ENCODE measurements around the gene PCSK6.
"Not testable (repeated sequence)": the region's sequence is repeated elsewhere in the genome, so short reads cannot be mapped to it uniquely, and the experiment has no call there.

The PCSK6 gene

GRCh38 chr15:101406036-101406435 is 83.5 kb downstream of the PCSK6 start:
- H3K4me1 ChIP-seq (ENCODE audit: control insufficient read depth, low read length): no peaks in the 10 kb centered on the region
- H3K27me3 ChIP-seq (ENCODE audit: control insufficient read depth, low read length): no peaks in the 10 kb centered on the region
- no peaks in the 10 kb centered on the region for H3K9me2 ChIP-seq (replicated peaks; ENCODE audit: control insufficient read depth, low read length)
- no peak overlapping the region for H3K27ac ChIP-seq (ENCODE audit: low read depth, low read length)
- no peaks in the 10 kb centered on the region for H3K36me3 ChIP-seq (ENCODE audit: control insufficient read depth, low read length)
- H3K79me2 ChIP-seq (ENCODE audit: control insufficient read depth, low read length): no peaks in the 10 kb centered on the region
- H3K4me2 ChIP-seq (ENCODE audit: low read length): no peak overlapping the region
- H3K4me3 ChIP-seq (ENCODE audit: low read length): no peak overlapping the region
- H3K9me3 ChIP-seq (ENCODE audit: control insufficient read depth, insufficient read depth, low read length): no peaks in the 10 kb centered on the region; the same call in 1 of the 2 replicates
- TF ChIP-seq EZH2phosphoT487 (IDR thresholded peaks at IDR 0.05; ENCODE audit: borderline replicate concordance, low read length): no peak
- TF ChIP-seq, protein P1, sequence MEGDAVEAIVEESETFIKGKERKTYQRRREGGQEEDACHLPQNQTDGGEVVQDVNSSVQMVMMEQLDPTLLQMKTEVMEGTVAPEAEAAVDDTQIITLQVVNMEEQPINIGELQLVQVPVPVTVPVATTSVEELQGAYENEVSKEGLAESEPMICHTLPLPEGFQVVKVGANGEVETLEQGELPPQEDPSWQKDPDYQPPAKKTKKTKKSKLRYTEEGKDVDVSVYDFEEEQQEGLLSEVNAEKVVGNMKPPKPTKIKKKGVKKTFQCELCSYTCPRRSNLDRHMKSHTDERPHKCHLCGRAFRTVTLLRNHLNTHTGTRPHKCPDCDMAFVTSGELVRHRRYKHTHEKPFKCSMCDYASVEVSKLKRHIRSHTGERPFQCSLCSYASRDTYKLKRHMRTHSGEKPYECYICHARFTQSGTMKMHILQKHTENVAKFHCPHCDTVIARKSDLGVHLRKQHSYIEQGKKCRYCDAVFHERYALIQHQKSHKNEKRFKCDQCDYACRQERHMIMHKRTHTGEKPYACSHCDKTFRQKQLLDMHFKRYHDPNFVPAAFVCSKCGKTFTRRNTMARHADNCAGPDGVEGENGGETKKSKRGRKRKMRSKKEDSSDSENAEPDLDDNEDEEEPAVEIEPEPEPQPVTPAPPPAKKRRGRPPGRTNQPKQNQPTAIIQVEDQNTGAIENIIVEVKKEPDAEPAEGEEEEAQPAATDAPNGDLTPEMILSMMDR (IDR thresholded peaks at IDR 0.05; ENCODE audit: low read depth, low read length, poor library complexity, severe bottlenecking): no peak
- no peaks in the 10 kb centered on the region for H4K20me1 ChIP-seq (ENCODE audit: control insufficient read depth, insufficient read depth, low read depth, low read length)
- H3F3A ChIP-seq (ENCODE audit: control insufficient read depth, insufficient read depth): no peaks in the 10 kb centered on the region

- Histone ChIP-seq H4K20me1 (ENCODE audit: control insufficient read depth, insufficient read depth, low read depth, low read length) (no peaks in the 10 kb centered on the region), H3K4me3 (ENCODE audit: low read length) (no peak overlapping the region), H3K9me3 (ENCODE audit: control insufficient read depth, insufficient read depth, low read length) (no peaks in the 10 kb centered on the region; the same call in 1 of the 2 replicates), H3K9me2 (replicated peaks; ENCODE audit: control insufficient read depth, low read length) (no peaks in the 10 kb centered on the region), H3F3A (ENCODE audit: control insufficient read depth, insufficient read depth) (no peaks in the 10 kb centered on the region), H3K27me3 (ENCODE audit: control insufficient read depth, low read length) (no peaks in the 10 kb centered on the region), H3K79me2 (ENCODE audit: control insufficient read depth, low read length) (no peaks in the 10 kb centered on the region), H3K4me1 (ENCODE audit: control insufficient read depth, low read length) (no peaks in the 10 kb centered on the region), H3K27ac (ENCODE audit: low read depth, low read length) (no peak overlapping the region), H3K4me2 (ENCODE audit: low read length) (no peak overlapping the region), H3K36me3 (ENCODE audit: control insufficient read depth, low read length) (no peaks in the 10 kb centered on the region)
- no peak for TF ChIP-seq EZH2phosphoT487 (IDR thresholded peaks at IDR 0.05; ENCODE audit: borderline replicate concordance, low read length)
- TF ChIP-seq, protein P1 (IDR thresholded peaks at IDR 0.05; ENCODE audit: low read depth, low read length, poor library complexity, severe bottlenecking): no peak
Observed at GRCh38 chr15:101404245-101404644, 85.3 kb downstream of the PCSK6 start.

- not testable (repeated sequence) for H3F3A ChIP-seq (ENCODE audit: control insufficient read depth, insufficient read depth); H3K9me3 ChIP-seq (ENCODE audit: control insufficient read depth, insufficient read depth, low read length); H3K79me2 ChIP-seq (ENCODE audit: control insufficient read depth, low read length); H3K4me2 ChIP-seq (ENCODE audit: low read length); H3K36me3 ChIP-seq (ENCODE audit: control insufficient read depth, low read length); H3K4me1 ChIP-seq (ENCODE audit: control insufficient read depth, low read length); H3K9me2 ChIP-seq (replicated peaks; ENCODE audit: control insufficient read depth, low read length); H4K20me1 ChIP-seq (ENCODE audit: control insufficient read depth, insufficient read depth, low read depth, low read length); H3K27me3 ChIP-seq (ENCODE audit: control insufficient read depth, low read length); H3K4me3 ChIP-seq (ENCODE audit: low read length); H3K27ac ChIP-seq (ENCODE audit: low read depth, low read length)
Observed at GRCh38 chr15:101402883-101403282, 86.6 kb downstream of the PCSK6 start.

GRCh38 chr15:101401286-101401685 is 88.2 kb downstream of the PCSK6 start:
- H3K27ac ChIP-seq (ENCODE audit: low read depth, low read length): no peak overlapping the region
- no peaks in the 10 kb centered on the region for H3F3A ChIP-seq (ENCODE audit: control insufficient read depth, insufficient read depth)
- H4K20me1 ChIP-seq (ENCODE audit: control insufficient read depth, insufficient read depth, low read depth, low read length): no peaks in the 10 kb centered on the region
- H3K4me1 ChIP-seq (ENCODE audit: control insufficient read depth, low read length): no peaks in the 10 kb centered on the region
- H3K4me2 ChIP-seq (ENCODE audit: low read length): no peak overlapping the region
- H3K27me3 ChIP-seq (ENCODE audit: control insufficient read depth, low read length): no peaks in the 10 kb centered on the region
- no peak overlapping the region for H3K4me3 ChIP-seq (ENCODE audit: low read length)
- no peaks in the 10 kb centered on the region for H3K9me2 ChIP-seq (replicated peaks; ENCODE audit: control insufficient read depth, low read length)
- H3K79me2 ChIP-seq (ENCODE audit: control insufficient read depth, low read length): no peaks in the 10 kb centered on the region
- H3K9me3 ChIP-seq (ENCODE audit: control insufficient read depth, insufficient read depth, low read length): no peaks in the 10 kb centered on the region; the same call in 1 of the 2 replicates
- no peak for TF ChIP-seq EZH2phosphoT487 (IDR thresholded peaks at IDR 0.05; ENCODE audit: borderline replicate concordance, low read length)
- TF ChIP-seq, protein P1 (IDR thresholded peaks at IDR 0.05; ENCODE audit: low read depth, low read length, poor library complexity, severe bottlenecking): no peak
- H3K36me3 ChIP-seq (ENCODE audit: control insufficient read depth, low read length): no peaks in the 10 kb centered on the region
